ENCODE results near the gene ZNF575. TPM values are rescaled to one million over a fixed set of nuclear protein-coding genes. Genes with fewer than 3 reads are reported as not detected.
A peak's percentile ranks its signal among the peaks of the same experiment; 100 is the strongest.

The ZNF575 gene
- polyA plus RNA-seq, 1 donor from 2014 or later: not detected

GRCh38 chr19:43504426-43505185, 28.4 kb upstream of the ZNF575 start, which contains the start of gene PHLDB3:
TSS of gene PHLDB3 (minus strand) at chr19:43504746. CDS start at chr19:43504118, 628 bp downstream.
- Histone ChIP-seq H3K9ac (ENCODE audit: low read length) (peak within 1 kb of the TSS; percentile 58), H3K36me3 (ENCODE audit: insufficient read depth, low read length) (no peaks in the 10 kb centered on the region), H3F3A (ENCODE audit: insufficient read depth, low read length, poor library complexity, severe bottlenecking) (no peaks in the 10 kb centered on the region), H2AFZ (ENCODE audit: low read depth, low read length) (peak within 1 kb of the TSS; percentile 56), H3K9me3 (ENCODE audit: low read length) (no peaks in the 10 kb centered on the region), H3K79me2 (replicated peaks; ENCODE audit: insufficient read depth, low read length) (no peaks in the 10 kb centered on the region), H3K27ac (ENCODE audit: low read length) (no peak within 1 kb of the TSS), H3K4me3 (ENCODE audit: low read length) (peak within 1 kb of the TSS; percentile 81), H3K9me2 (ENCODE audit: insufficient read depth, low read length) (no peaks in the 10 kb centered on the region), H3K4me2 (ENCODE audit: low read length) (peak within 1 kb of the TSS; percentile 78), H4K20me1 (ENCODE audit: insufficient read depth) (no peaks in the 10 kb centered on the region), H3K27me3 (ENCODE audit: insufficient read depth, low read depth, low read length) (peaks cover 5% of the 10 kb centered on the region)
- TF ChIP-seq TAF1 (IDR thresholded peaks at IDR 0.05; ENCODE audit: low read depth) (no peak), MXI1 (conservative IDR thresholded peaks at IDR 0.05; ENCODE audit: poor library complexity, severe bottlenecking) (peak; percentile 9)

GRCh38 chr19:43505186-43505456, 27.9 kb upstream of the ZNF575 start:
- Histone ChIP-seq H3K4me2 (ENCODE audit: low read length) (no peak overlapping the region), H3K79me2 (replicated peaks; ENCODE audit: insufficient read depth, low read length) (no peaks in the 10 kb centered on the region), H4K20me1 (ENCODE audit: insufficient read depth) (no peaks in the 10 kb centered on the region), H3K27me3 (ENCODE audit: insufficient read depth, low read depth, low read length) (peaks cover 5% of the 10 kb centered on the region), H3K9me2 (ENCODE audit: insufficient read depth, low read length) (no peaks in the 10 kb centered on the region), H2AFZ (ENCODE audit: low read depth, low read length) (no peak overlapping the region), H3K27ac (ENCODE audit: low read length) (no peak overlapping the region), H3K9ac (ENCODE audit: low read length) (no peak overlapping the region), H3K4me3 (ENCODE audit: low read length) (peak overlapping the region; percentile 81), H3F3A (ENCODE audit: insufficient read depth, low read length, poor library complexity, severe bottlenecking) (no peaks in the 10 kb centered on the region), H3K36me3 (ENCODE audit: insufficient read depth, low read length) (no peaks in the 10 kb centered on the region), H3K9me3 (ENCODE audit: low read length) (no peaks in the 10 kb centered on the region)
- TF ChIP-seq RAD21 (conservative IDR thresholded peaks at IDR 0.05): no peak
- no peak for TF ChIP-seq CTCF (IDR thresholded peaks at IDR 0.05; ENCODE audit: poor library complexity, severe bottlenecking)
- no peak for TF ChIP-seq EZH2 (IDR thresholded peaks at IDR 0.05; ENCODE audit: borderline replicate concordance, insufficient read depth, low read length, poor library complexity, severe bottlenecking)
- no peak for TF ChIP-seq MXI1 (conservative IDR thresholded peaks at IDR 0.05; ENCODE audit: poor library complexity, severe bottlenecking)
- no peak for TF ChIP-seq TAF1 (IDR thresholded peaks at IDR 0.05; ENCODE audit: low read depth)

GRCh38 chr19:43505941-43506340, 27.0 kb upstream of the ZNF575 start:
- H3K27ac ChIP-seq (ENCODE audit: low read length): no peak overlapping the region
- no peaks in the 10 kb centered on the region for H3K9me2 ChIP-seq (ENCODE audit: insufficient read depth, low read length)
- H2AFZ ChIP-seq (ENCODE audit: low read depth, low read length): no peak overlapping the region
- H3K9ac ChIP-seq (ENCODE audit: low read length): no peak overlapping the region
- no peaks in the 10 kb centered on the region for H3K36me3 ChIP-seq (ENCODE audit: insufficient read depth, low read length)
- H3K4me3 ChIP-seq (ENCODE audit: low read length): no peak overlapping the region
- no peaks in the 10 kb centered on the region for H3F3A ChIP-seq (ENCODE audit: insufficient read depth, low read length, poor library complexity, severe bottlenecking)
- no peaks in the 10 kb centered on the region for H3K9me3 ChIP-seq (ENCODE audit: low read length)
- peaks cover 5% of the 10 kb centered on the region for H3K27me3 ChIP-seq (ENCODE audit: insufficient read depth, low read depth, low read length)
- H4K20me1 ChIP-seq (ENCODE audit: insufficient read depth): no peaks in the 10 kb centered on the region
- no peaks in the 10 kb centered on the region for H3K79me2 ChIP-seq (replicated peaks; ENCODE audit: insufficient read depth, low read length)
- H3K4me2 ChIP-seq (ENCODE audit: low read length): no peak overlapping the region
- TF ChIP-seq TAF1 (IDR thresholded peaks at IDR 0.05; ENCODE audit: low read depth) (no peak), EP300 (conservative IDR thresholded peaks at IDR 0.05; ENCODE audit: poor library complexity, severe bottlenecking) (no peak), POLR2AphosphoS5 (IDR thresholded peaks at IDR 0.05) (no peak), MXI1 (conservative IDR thresholded peaks at IDR 0.05; ENCODE audit: poor library complexity, severe bottlenecking) (no peak)
